Stomach smooth muscle (tissue), 2 donors: ENCODE results near the gene POLD2.

Experiments used
- H3K27ac ChIP-seq: one replicate; pipeline ENCODE4 v1.7.0; 2013; ENCODE audit warnings: mild to moderate bottlenecking, low read length, inconsistent platforms
- H3K27me3 ChIP-seq, 2 donors: one replicate each; pipeline ENCODE4 v1.7.0; 2013; ENCODE audit warnings: low read length in 2 of 2; ENCODE audit not compliant: insufficient read depth in 2 of 2, control insufficient read depth in 1 of 2
- H3K36me3 ChIP-seq, 2 donors: one replicate each; pipeline ENCODE4 v1.7.0; 2013; ENCODE audit warnings: low read length in 2 of 2; ENCODE audit not compliant: control insufficient read depth in 2 of 2, insufficient read depth in 2 of 2
- H3K4me1 ChIP-seq: one replicate; pipeline ENCODE4 v1.7.0; 2013; ENCODE audit warnings: low read length; ENCODE audit not compliant: control insufficient read depth, insufficient read depth
- H3K4me3 ChIP-seq, 2 donors: one replicate each; pipeline ENCODE4 v1.7.0; 2013; ENCODE audit warnings: low read length in 2 of 2
- H3K9ac ChIP-seq, 2 donors: one replicate each; pipeline ENCODE4 v1.7.0; 2013; ENCODE audit warnings: low read length in 2 of 2, mild to moderate bottlenecking in 1 of 2
- H3K9me3 ChIP-seq, 2 donors: one replicate each; pipeline ENCODE4 v1.7.0; 2013; ENCODE audit warnings: low read length in 2 of 2; ENCODE audit not compliant: control insufficient read depth in 2 of 2
- donor health status: healthy.
- donor health status: Pancreatic carcinoma.

POLD2 gene

GRCh38 chr7:44097064-44097932 lies 26.1 kb downstream of the POLD2 start:
- H3K36me3 ChIP-seq = no peaks in the 10 kb centered on the region
- H3K27me3 ChIP-seq = no peaks in the 10 kb centered on the region
- no peaks in the 10 kb centered on the region for H3K4me1 ChIP-seq
- no peak overlapping the region for H3K9ac ChIP-seq
- H3K27ac ChIP-seq = no peak overlapping the region
- H3K9me3 ChIP-seq = no peaks in the 10 kb centered on the region
- H3K4me3 ChIP-seq = no peak overlapping the region

GRCh38 chr7:44096326-44096881 lies 26.9 kb downstream of the POLD2 start:
- no peak overlapping the region for H3K4me3 ChIP-seq
- no peaks in the 10 kb centered on the region for H3K9me3 ChIP-seq
- H3K9ac ChIP-seq = no peak overlapping the region
- H3K36me3 ChIP-seq = no peaks in the 10 kb centered on the region
- no peaks in the 10 kb centered on the region for H3K27me3 ChIP-seq
- no peak overlapping the region for H3K27ac ChIP-seq
- H3K4me1 ChIP-seq = no peaks in the 10 kb centered on the region

GRCh38 chr7:44095781-44096180 lies 27.6 kb downstream of the POLD2 start:
- Histone ChIP-seq H3K27ac (no peak overlapping the region), H3K9me3 (no peaks in the 10 kb centered on the region), H3K36me3 (no peaks in the 10 kb centered on the region), H3K4me3 (no peak overlapping the region), H3K27me3 (no peaks in the 10 kb centered on the region), H3K4me1 (peaks cover 2% of the 10 kb centered on the region), H3K9ac (no peak overlapping the region)

DNA sequence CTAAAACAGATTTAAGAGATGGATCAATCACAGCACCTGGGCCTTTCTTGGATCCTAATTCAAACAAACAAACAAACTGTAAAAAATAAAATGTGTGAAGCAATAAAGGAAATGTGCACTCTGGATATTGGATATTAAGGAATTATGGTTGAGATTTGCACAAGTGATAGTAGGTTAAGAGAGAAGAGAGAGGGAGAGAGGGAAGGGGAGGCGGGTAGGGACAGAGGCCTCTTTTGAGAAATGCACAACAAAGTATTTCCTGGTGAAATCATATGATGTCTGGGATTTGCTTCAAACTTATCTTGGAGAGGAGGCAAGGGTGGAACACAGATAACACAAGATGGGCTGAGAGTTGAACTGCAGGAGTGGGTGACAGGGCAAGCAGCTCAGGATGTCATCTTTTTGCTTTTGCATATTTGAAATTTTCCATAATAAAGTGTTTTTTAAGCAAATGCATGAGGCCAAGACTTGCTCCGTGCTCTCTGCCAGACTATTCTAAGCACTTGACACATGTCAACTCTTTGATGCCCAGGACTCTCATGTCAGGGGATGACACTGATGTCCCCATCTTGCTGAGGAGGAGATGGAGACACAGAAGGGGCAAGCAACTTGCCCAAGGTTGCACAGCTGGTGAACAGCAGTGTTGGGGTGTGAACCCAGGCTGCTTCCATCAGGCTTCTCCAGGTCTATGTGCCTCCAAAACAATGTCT lies 28.3 kb downstream of the POLD2 start:
- Histone ChIP-seq H3K9me3 (no peaks in the 10 kb centered on the region), H3K9ac (no peak overlapping the region), H3K36me3 (no peaks in the 10 kb centered on the region), H3K4me3 (no peak overlapping the region), H3K27ac (no peak overlapping the region), H3K27me3 (no peaks in the 10 kb centered on the region), H3K4me1 (peaks cover 9% of the 10 kb centered on the region)

GRCh38 chr7:44094365-44094764 lies 29.0 kb downstream of the POLD2 start:
- Histone ChIP-seq H3K4me3 (no peak overlapping the region), H3K27ac (no peak overlapping the region), H3K4me1 (peaks cover 12% of the 10 kb centered on the region), H3K27me3 (no peaks in the 10 kb centered on the region), H3K36me3 (no peaks in the 10 kb centered on the region), H3K9me3 (no peaks in the 10 kb centered on the region), H3K9ac (no peak overlapping the region)

DNA sequence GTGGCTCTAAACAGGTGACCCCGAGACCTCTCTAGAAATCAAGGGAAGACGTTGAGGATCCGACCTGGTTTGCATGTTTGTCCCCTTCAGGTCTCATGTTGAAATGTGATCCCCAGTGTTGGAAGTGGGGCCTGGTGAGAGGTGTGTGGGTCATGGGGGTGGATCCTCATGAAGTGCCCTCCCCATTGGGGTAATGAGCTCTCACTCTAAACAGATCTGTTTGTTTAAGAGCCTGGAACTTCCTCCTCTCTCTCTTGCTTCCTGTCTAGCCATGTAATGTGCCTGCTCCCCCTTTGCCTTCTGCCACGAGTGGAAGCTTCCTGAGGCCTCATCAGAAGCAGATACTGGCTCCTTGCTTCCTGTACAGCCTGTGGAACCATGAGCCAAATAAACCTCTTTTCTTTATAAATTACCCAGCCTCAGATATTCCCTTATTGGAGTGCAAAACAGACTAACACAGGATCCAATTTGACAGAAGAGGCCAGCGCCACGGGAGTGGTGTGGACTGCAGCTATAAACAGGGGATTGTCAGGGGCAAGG lies 30.2 kb downstream of the POLD2 start:
- no peak overlapping the region for H3K27ac ChIP-seq
- H3K9me3 ChIP-seq = no peaks in the 10 kb centered on the region
- H3K36me3 ChIP-seq = no peaks in the 10 kb centered on the region
- H3K9ac ChIP-seq = no peak overlapping the region
- no peaks in the 10 kb centered on the region for H3K27me3 ChIP-seq
- no peak overlapping the region for H3K4me3 ChIP-seq
- peaks cover 19% of the 10 kb centered on the region for H3K4me1 ChIP-seq

DNA sequence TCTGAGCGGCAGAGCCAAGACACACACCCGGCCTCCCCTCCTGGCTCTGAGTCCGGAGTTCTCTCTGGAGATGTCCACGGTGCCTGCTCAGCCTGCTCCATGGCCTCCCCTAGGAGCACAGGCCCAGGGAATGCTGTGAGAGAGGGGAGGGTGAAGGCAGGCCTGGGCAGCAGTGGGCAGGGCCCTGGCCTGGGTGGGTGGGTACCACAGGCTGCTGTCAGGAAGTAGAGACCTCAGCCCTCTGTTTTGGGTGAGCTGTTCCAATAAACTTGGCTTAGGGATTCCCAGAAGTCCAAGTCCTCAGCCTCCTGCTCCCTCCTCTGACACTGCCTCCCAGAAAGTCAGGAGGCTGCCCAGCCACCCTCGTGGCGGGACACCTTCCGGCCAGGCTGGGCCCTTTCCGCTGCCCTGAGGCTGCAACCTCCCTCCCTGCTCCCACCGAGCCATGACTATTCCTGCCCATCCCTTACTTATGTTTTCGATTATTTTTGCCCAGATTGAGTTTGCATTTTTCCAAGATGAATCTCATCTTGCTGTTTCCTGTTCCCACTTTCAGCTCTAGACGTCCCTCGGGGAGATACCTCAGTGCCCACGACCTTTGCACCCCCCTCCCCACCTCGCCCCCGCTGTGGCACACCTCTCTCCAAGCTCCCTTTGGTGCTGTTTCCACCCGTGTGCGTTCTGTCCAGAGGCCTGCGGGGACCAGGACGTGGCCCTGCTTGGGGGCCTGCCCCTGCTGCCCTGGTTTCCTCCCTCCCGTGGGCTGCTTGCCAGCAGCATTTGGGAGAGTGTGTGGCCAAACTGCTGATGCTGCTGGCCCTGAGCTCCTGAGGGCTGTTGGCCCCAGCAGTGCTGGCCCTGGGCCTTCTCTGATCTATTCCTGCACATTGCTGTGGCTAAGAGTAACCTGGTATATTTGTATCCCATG lies 35.2 kb downstream of the POLD2 start:
- no peaks in the 10 kb centered on the region for H3K9me3 ChIP-seq
- peaks cover 27% of the 10 kb centered on the region for H3K4me1 ChIP-seq
- no peaks in the 10 kb centered on the region for H3K27me3 ChIP-seq
- peak overlapping the region in 1 of 2 donors; percentile 27 for H3K9ac ChIP-seq
- peak overlapping the region; percentile 62 for H3K27ac ChIP-seq
- no peak overlapping the region for H3K4me3 ChIP-seq
- no peaks in the 10 kb centered on the region for H3K36me3 ChIP-seq

GRCh38 chr7:44086627-44087026 lies 36.7 kb downstream of the POLD2 start:
- Histone ChIP-seq H3K4me3 (no peak overlapping the region), H3K36me3 (no peaks in the 10 kb centered on the region), H3K27ac (no peak overlapping the region), H3K9ac (no peak overlapping the region), H3K4me1 (peaks cover 31% of the 10 kb centered on the region), H3K9me3 (no peaks in the 10 kb centered on the region), H3K27me3 (no peaks in the 10 kb centered on the region)

DNA sequence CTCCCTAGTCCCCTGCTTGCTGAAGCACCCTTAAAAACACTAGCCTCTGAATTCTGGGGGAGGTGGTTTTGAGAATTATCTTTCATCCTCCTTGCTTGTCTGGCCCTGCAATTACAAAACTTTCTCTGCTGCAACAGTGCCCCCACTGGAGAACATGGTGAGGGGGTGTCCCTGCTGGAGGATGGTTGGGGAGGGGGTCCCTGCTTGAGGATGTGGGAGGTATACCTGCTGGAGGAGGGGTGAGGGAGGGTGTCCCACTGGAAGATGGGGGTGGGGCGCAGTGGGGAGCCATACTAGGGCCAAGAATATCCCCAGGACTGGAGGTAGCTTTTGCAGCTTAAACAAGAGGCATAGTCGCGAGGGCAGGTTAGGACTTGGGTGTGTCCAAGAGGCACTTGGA lies 37.8 kb downstream of the POLD2 start:
- Histone ChIP-seq H3K9me3 (no peaks in the 10 kb centered on the region), H3K9ac (no peak overlapping the region), H3K4me3 (no peak overlapping the region), H3K4me1 (peaks cover 36% of the 10 kb centered on the region), H3K36me3 (peaks cover 0 to under 1% of the 10 kb centered on the region in 2 donors), H3K27ac (no peak overlapping the region), H3K27me3 (no peaks in the 10 kb centered on the region)

GRCh38 chr7:44084701-44085100 lies 38.6 kb downstream of the POLD2 start:
- Histone ChIP-seq H3K27me3 (no peaks in the 10 kb centered on the region), H3K36me3 (peaks cover 5 to 6% of the 10 kb centered on the region in 2 donors), H3K9ac (no peak overlapping the region), H3K4me1 (peaks cover 29% of the 10 kb centered on the region), H3K4me3 (no peak overlapping the region), H3K27ac (peak overlapping the region; percentile 41), H3K9me3 (no peaks in the 10 kb centered on the region)
